ENCODE results near the gene RPS18. TPM values are rescaled to one million over a fixed set of nuclear protein-coding genes. Genes with fewer than 3 reads are reported as not detected.
A peak's percentile ranks its signal among the peaks of the same experiment; 100 is the strongest.
"Not testable (repeated sequence)": the region's sequence is repeated elsewhere in the genome, so short reads cannot be mapped to it uniquely, and the experiment has no call there.

Gene RPS18
- total RNA-seq: 1,687 TPM
- long read RNA-seq, transcript RPS18-230 (6 exons, 613 nt): major isoform, 308 of 313 reads
- long read RNA-seq, partial matches to known transcripts: 0 of 313 reads
- long read RNA-seq, other reads (novel, unspliced or antisense): 5 of 313 reads

DNA sequence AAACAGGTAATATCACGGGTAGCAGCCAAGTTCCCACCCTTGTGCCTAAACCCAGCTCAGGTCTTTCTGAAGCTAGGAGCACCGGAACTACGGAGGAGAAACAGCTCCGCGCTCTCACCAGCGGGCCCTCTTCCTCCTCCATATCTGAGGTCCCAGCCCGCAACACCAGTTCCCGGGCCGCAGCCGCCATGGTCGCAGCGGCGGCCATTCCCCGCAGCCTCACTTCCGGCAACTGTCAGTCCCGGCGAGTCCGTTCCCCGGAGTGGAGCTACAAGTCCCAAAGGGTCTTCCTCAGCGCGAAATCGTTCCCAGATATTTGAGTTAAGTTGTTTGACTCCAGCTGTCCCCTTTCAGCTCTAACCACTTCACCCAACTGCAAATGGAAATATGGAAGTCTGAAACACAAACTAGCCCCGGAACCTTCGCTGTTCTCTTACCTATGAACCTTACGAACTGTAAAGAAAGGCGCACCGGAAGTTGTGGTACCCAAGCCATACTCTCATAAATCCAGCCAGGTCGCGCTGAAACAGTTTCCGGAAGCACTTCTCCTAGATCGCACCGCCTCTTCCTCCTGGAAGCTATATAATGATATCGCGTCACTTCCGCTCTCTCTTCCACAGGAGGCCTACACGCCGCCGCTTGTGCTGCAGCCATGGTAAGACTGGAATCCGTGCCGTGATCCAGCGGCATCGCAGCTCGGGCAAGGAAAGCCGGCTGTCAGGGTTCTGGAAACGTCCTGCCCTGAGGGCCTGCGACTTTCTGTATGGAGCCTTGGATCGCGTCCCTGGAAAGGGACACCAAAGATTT lies at the start of gene RPS18, which contains the start of gene VPS52:
Gene RPS18 (plus strand): TSS at position 608 of the 807 bp plus-strand sequence. CDS start 45 bp downstream, at position 653.
Gene VPS52 (minus strand): TSS at position 409 of the 807 bp plus-strand sequence. CDS start 201 bp downstream, at position 208.
- intact Hi-C loops (cut with DNase I): no loop called here
- TF ChIP-seq, protein P1, sequence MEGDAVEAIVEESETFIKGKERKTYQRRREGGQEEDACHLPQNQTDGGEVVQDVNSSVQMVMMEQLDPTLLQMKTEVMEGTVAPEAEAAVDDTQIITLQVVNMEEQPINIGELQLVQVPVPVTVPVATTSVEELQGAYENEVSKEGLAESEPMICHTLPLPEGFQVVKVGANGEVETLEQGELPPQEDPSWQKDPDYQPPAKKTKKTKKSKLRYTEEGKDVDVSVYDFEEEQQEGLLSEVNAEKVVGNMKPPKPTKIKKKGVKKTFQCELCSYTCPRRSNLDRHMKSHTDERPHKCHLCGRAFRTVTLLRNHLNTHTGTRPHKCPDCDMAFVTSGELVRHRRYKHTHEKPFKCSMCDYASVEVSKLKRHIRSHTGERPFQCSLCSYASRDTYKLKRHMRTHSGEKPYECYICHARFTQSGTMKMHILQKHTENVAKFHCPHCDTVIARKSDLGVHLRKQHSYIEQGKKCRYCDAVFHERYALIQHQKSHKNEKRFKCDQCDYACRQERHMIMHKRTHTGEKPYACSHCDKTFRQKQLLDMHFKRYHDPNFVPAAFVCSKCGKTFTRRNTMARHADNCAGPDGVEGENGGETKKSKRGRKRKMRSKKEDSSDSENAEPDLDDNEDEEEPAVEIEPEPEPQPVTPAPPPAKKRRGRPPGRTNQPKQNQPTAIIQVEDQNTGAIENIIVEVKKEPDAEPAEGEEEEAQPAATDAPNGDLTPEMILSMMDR (IDR thresholded peaks at IDR 0.05): no peak
- no peaks in the 10 kb centered on the region for H3K27me3 ChIP-seq
- H3K36me3 ChIP-seq: peaks cover 63% of the 10 kb centered on the region
- DNase-seq: peak; percentile 91
- peaks cover 51% of the 10 kb centered on the region for H3K4me1 ChIP-seq
- H3K27ac ChIP-seq: peak within 1 kb of the TSS; percentile 93
- ATAC-seq: peak; percentile 93
- H3K9me3 ChIP-seq: no peaks in the 10 kb centered on the region
- H3K4me3 ChIP-seq: peak within 1 kb of the TSS; percentile 75

DNA sequence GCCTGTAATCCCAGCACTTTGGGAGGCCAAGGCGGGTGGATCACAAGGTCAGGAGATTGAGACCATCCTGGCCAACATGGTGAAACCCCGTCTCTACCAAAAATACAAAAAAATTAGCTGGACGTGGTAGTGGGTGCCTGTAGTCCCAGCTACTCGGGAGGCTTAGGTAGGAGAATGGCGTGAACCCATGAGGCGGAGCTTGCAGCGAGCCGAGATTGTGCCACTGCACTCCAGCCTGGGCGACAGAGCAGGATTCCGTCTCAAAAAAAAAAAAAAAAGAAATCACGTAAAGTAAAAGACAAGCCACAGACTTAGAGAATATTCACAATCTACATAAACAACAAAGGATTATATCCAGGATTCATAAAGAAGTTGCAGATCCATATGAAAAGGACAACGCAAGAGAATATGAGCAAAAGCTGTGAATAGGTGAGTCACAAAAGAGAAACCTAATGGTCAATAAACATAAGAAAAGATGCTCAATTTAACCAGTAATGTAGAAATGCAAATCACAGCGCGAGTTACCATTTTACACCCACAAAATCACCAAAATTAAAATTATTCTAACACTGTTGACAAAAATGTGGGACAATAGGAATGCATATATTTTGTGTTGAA lies 45.3 kb upstream of the RPS18 start:
- intact Hi-C loops (cut with DNase I); H3K27me3 ChIP-seq; DNase-seq: not testable (repeated sequence)

DNA sequence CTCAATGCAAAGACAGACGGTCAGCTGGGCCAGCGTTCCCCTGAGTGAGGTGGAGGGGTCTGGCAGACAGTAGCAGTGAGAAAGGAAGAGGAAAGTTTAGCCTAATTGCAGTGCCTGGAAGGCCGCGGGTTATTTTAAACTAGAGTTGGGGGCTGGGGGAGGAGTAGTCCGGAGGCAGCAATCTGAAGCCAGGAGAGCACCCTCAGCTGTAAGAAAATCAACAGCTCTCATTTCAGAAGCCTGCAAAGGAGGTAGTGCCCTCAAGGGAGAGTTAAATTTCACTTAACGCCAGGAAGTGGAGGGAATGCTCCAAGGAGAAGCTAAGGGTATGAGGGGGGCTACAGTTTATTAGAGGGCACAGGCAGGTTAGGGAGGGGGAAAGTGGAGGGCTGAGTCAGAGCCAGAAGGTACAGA lies 36.6 kb upstream of the RPS18 start:
- H3K9me3 ChIP-seq: no peaks in the 10 kb centered on the region
- H3K27ac ChIP-seq: no peak overlapping the region
- intact Hi-C loops (cut with DNase I): no loop called here
- ATAC-seq (no peak), DNase-seq (no peak)
- H3K4me1 ChIP-seq: no peaks in the 10 kb centered on the region
- H3K36me3 ChIP-seq: no peaks in the 10 kb centered on the region
- H3K4me3 ChIP-seq: no peak overlapping the region
- TF ChIP-seq, protein P1 (IDR thresholded peaks at IDR 0.05): no peak
- H3K27me3 ChIP-seq: peaks cover 23% of the 10 kb centered on the region

More for the DNA sequence above, 45.3 kb upstream of the RPS18 start:
- H3K9me3 ChIP-seq, H3K4me3 ChIP-seq, H3K4me1 ChIP-seq, H3K27ac ChIP-seq, ATAC-seq, H3K36me3 ChIP-seq: not testable (repeated sequence)

DNA sequence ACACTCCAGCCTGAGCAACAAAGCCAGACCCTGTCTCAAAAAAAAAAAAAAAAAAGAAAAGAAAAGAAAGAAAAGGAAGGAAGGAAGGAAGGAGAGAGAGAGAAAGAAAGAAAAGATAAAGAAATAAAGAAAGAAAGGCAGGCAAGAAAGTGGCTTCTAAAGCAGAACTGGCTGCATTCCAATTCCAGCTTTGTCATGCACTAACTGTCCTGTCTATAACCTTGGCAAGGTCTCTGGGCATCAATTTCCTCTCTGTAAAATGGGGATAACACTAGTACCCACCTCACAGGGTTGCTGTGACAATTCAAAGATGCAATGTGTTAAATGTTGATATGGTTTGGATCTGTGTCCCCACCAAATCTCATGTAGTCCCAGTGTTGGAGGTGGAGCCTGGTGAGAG lies 35.5 kb upstream of the RPS18 start:
- no peak for ATAC-seq
- TF ChIP-seq, protein P1 (IDR thresholded peaks at IDR 0.05): no peak
- intact Hi-C loops (cut with DNase I): no loop called here

DNA sequence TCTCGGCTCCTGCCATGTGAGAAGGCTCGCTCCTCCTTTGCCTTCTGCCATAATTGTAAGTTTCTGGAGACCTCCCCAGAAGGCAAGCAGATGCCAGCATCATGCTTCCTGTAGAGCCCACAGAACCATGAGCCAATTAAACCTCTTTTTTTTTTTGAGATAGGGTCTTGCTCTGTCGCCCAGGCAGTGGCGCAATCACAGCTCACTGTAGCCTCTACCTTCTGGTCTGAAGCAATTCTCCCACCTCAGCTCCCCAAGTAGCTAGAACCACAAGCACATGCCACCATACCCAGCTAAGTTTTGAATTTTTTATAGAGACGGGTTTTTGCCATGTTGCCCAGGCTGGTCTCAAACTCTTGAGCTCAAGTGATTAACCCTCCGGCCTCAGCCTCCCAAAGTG lies 35.0 kb upstream of the RPS18 start:
- ATAC-seq (no peak), DNase-seq (no peak)
- H3K36me3 ChIP-seq: no peaks in the 10 kb centered on the region
- TF ChIP-seq, protein P1 (IDR thresholded peaks at IDR 0.05): no peak
- no peak overlapping the region for H3K4me3 ChIP-seq
- no peaks in the 10 kb centered on the region for H3K9me3 ChIP-seq
- intact Hi-C loops (cut with DNase I): no loop called here
- H3K27ac ChIP-seq: no peak overlapping the region
- no peaks in the 10 kb centered on the region for H3K4me1 ChIP-seq
- H3K27me3 ChIP-seq: peaks cover 23% of the 10 kb centered on the region

More for the DNA sequence above, 35.5 kb upstream of the RPS18 start:
- Histone ChIP-seq H3K27me3 (peaks cover 23% of the 10 kb centered on the region), H3K9me3 (no peaks in the 10 kb centered on the region), H3K4me3 (no peak overlapping the region), H3K4me1 (no peaks in the 10 kb centered on the region), H3K36me3 (no peaks in the 10 kb centered on the region), H3K27ac (no peak overlapping the region)
- DNase-seq: no peak

DNA sequence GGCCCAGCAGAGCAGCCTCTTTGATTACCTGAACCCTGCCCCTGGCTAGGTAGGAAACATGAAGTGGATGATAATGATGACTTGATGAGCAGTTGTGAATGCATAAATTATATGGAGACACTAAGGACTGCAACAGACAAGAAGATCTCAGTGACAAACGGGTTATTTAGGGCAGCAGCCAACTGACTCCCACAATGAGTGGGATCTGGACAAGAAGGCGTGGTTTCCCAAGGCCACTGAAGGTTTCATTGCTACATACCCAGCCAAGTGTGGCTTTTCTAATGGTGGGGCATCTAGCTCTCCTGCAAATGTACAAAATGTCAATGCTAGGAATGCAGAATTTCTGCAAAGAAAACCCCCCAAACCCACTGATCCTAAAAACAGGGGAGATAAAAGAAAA lies 34.1 kb upstream of the RPS18 start:
- H3K27ac ChIP-seq: no peak overlapping the region
- no peak for ATAC-seq
- no peaks in the 10 kb centered on the region for H3K36me3 ChIP-seq
- no peaks in the 10 kb centered on the region for H3K4me1 ChIP-seq
- no peak for DNase-seq
- H3K9me3 ChIP-seq: no peaks in the 10 kb centered on the region
- intact Hi-C loops (cut with DNase I): no loop called here
- TF ChIP-seq, protein P1 (IDR thresholded peaks at IDR 0.05): no peak
- peaks cover 23% of the 10 kb centered on the region for H3K27me3 ChIP-seq
- no peak overlapping the region for H3K4me3 ChIP-seq

All from upper lobe of right lung (tissue), 1 donor.